ENCODE results near the gene HELT.

- TF ChIP-seq CTCF (IDR thresholded peaks at IDR 0.05; ENCODE audit: low read depth, low read length), result no peak
- TF ChIP-seq, protein P1, sequence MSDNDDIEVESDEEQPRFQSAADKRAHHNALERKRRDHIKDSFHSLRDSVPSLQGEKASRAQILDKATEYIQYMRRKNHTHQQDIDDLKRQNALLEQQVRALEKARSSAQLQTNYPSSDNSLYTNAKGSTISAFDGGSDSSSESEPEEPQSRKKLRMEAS (IDR thresholded peaks at IDR 0.05; ENCODE audit: low read depth, low read length), result no peak
Measured at GRCh38 chr4:185018834-185019455, 655 bp downstream of the HELT start.
